ENCODE measurements around the gene MSTN.

DNA sequence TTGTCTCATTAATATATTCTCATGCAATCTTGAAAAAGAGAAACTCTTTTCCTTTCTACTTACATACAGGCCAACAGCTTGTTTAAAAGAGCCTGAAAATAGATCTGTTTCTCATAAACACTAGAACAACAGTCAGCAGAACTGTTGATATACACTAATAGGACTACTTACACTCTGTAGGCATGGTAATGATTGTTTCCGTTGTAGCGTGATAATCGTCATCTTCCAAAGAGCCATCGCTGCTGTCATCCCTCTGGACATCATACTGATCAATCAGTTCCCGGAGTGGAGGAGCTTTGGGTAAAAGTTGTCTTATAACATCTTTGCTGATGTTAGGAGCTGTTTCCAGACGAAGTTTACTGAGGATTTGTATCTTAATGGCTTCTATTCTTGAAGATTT lies 476 bp downstream of the MSTN start:
- TF ChIP-seq CTCF (IDR thresholded peaks at IDR 0.05; ENCODE audit: poor library complexity, severe bottlenecking) (no peak), POLR2AphosphoS5 (IDR thresholded peaks at IDR 0.05) (no peak), EZH2 (IDR thresholded peaks at IDR 0.05; ENCODE audit: borderline replicate concordance, insufficient read depth, low read length, poor library complexity, severe bottlenecking) (no peak)

Measured in neural cell (in vitro differentiated cells).